ENCODE results near the gene PTPN12.

Gene PTPN12

GRCh38 chr7:77679608-77680007 lies 142.5 kb downstream of the PTPN12 start:
- Histone ChIP-seq H3K4me1 (ENCODE audit: insufficient read depth, low read length, poor library complexity, severe bottlenecking) (no peaks in the 10 kb centered on the region), H3K36me3 (ENCODE audit: insufficient read depth, low read length) (no peaks in the 10 kb centered on the region), H3K4me2 (ENCODE audit: low read depth, low read length, poor library complexity, severe bottlenecking) (no peak overlapping the region), H2AFZ (ENCODE audit: low read length) (no peak overlapping the region), H3K9me2 (replicated peaks; ENCODE audit: low read depth, low read length) (no peaks in the 10 kb centered on the region), H3K4me3 (ENCODE audit: low read length, poor library complexity, severe bottlenecking) (no peak overlapping the region), H3K9me3 (ENCODE audit: insufficient read depth, low read depth, low read length) (no peaks in the 10 kb centered on the region), H3F3A (ENCODE audit: low read depth) (no peaks in the 10 kb centered on the region), H3K27me3 (ENCODE audit: insufficient read depth, low read length, poor library complexity, severe bottlenecking) (no peaks in the 10 kb centered on the region), H3K79me2 (ENCODE audit: insufficient read depth, low read length) (no peaks in the 10 kb centered on the region), H3K9ac (ENCODE audit: low read depth, low read length, poor library complexity, severe bottlenecking) (no peak overlapping the region), H4K20me1 (ENCODE audit: insufficient read depth, low read length, poor library complexity, severe bottlenecking) (no peaks in the 10 kb centered on the region)
- TF ChIP-seq EZH2phosphoT487 (IDR thresholded peaks at IDR 0.05; ENCODE audit: borderline replicate concordance) = no peak
- TF ChIP-seq CTCF (conservative IDR thresholded peaks at IDR 0.05; ENCODE audit: low read length) = no peak

- Histone ChIP-seq H4K20me1 (ENCODE audit: insufficient read depth, low read length, poor library complexity, severe bottlenecking) (no peaks in the 10 kb centered on the region), H3K4me2 (ENCODE audit: low read depth, low read length, poor library complexity, severe bottlenecking) (no peak overlapping the region), H3F3A (ENCODE audit: low read depth) (no peaks in the 10 kb centered on the region), H3K4me3 (ENCODE audit: low read length, poor library complexity, severe bottlenecking) (no peak overlapping the region), H3K9me2 (replicated peaks; ENCODE audit: low read depth, low read length) (no peaks in the 10 kb centered on the region), H3K79me2 (ENCODE audit: insufficient read depth, low read length) (no peaks in the 10 kb centered on the region), H3K9ac (ENCODE audit: low read depth, low read length, poor library complexity, severe bottlenecking) (no peak overlapping the region), H3K36me3 (ENCODE audit: insufficient read depth, low read length) (no peaks in the 10 kb centered on the region), H2AFZ (ENCODE audit: low read length) (no peak overlapping the region), H3K4me1 (ENCODE audit: insufficient read depth, low read length, poor library complexity, severe bottlenecking) (peaks cover 4% of the 10 kb centered on the region), H3K9me3 (ENCODE audit: insufficient read depth, low read depth, low read length) (no peaks in the 10 kb centered on the region), H3K27me3 (ENCODE audit: insufficient read depth, low read length, poor library complexity, severe bottlenecking) (no peaks in the 10 kb centered on the region)
- TF ChIP-seq CTCF (conservative IDR thresholded peaks at IDR 0.05; ENCODE audit: low read length) (no peak), EZH2phosphoT487 (IDR thresholded peaks at IDR 0.05; ENCODE audit: borderline replicate concordance) (no peak)
Observed at GRCh38 chr7:77680266-77680665, 143.2 kb downstream of the PTPN12 start.

GRCh38 chr7:77684030-77684429 lies 146.9 kb downstream of the PTPN12 start:
- TF ChIP-seq EZH2phosphoT487 (IDR thresholded peaks at IDR 0.05; ENCODE audit: borderline replicate concordance) = no peak
- TF ChIP-seq CTCF (conservative IDR thresholded peaks at IDR 0.05; ENCODE audit: low read length) = no peak
- Histone ChIP-seq H3K9me3 (ENCODE audit: insufficient read depth, low read depth, low read length) (no peaks in the 10 kb centered on the region), H3K36me3 (ENCODE audit: insufficient read depth, low read length) (no peaks in the 10 kb centered on the region), H2AFZ (ENCODE audit: low read length) (no peak overlapping the region), H3K9me2 (replicated peaks; ENCODE audit: low read depth, low read length) (no peaks in the 10 kb centered on the region), H3K4me3 (ENCODE audit: low read length, poor library complexity, severe bottlenecking) (no peak overlapping the region), H3K9ac (ENCODE audit: low read depth, low read length, poor library complexity, severe bottlenecking) (no peak overlapping the region), H3K4me2 (ENCODE audit: low read depth, low read length, poor library complexity, severe bottlenecking) (no peak overlapping the region), H3K27me3 (ENCODE audit: insufficient read depth, low read length, poor library complexity, severe bottlenecking) (no peaks in the 10 kb centered on the region), H3F3A (ENCODE audit: low read depth) (no peaks in the 10 kb centered on the region), H3K79me2 (ENCODE audit: insufficient read depth, low read length) (no peaks in the 10 kb centered on the region), H4K20me1 (ENCODE audit: insufficient read depth, low read length, poor library complexity, severe bottlenecking) (peaks cover 4% of the 10 kb centered on the region), H3K4me1 (ENCODE audit: insufficient read depth, low read length, poor library complexity, severe bottlenecking) (peaks cover 28% of the 10 kb centered on the region)
